H1 (cell line): ENCODE measurements around the gene ARHGAP26.
"Not testable (repeated sequence)": the region's sequence is repeated elsewhere in the genome, so short reads cannot be mapped to it uniquely, and the experiment has no call there.

Experiments used
- CBX5 ChIP-seq: fragments of 300-800, 300-1000 bp; sonication (generic); IDR thresholded peaks from 2 replicates; pipeline ENCODE4 v1.7.1; 2016; ENCODE audit warnings: antibody characterized with exemption, low read length, low read depth
- CEBPB ChIP-seq: IDR thresholded peaks from 2 replicates; pipeline ENCODE4 v1.6.1; 2012; ENCODE audit warnings: low read depth, low read length
- CTCF ChIP-seq, 3 experiments: IDR thresholded peaks; 1 replicate in 2 of 3; 2 replicates in 1 of 3; pipeline versions ENCODE4 v1.5.1 to v1.6.1; 2011; ENCODE audit warnings: low read length in 3 of 3, mild to moderate bottlenecking in 3 of 3, inconsistent platforms in 2 of 3, low read depth in 1 of 3, moderate library complexity in 1 of 3; ENCODE audit not compliant: insufficient read depth in 1 of 3; ENCODE audit errors: control extremely low read depth in 1 of 3
- EP300 ChIP-seq, 2 experiments: IDR thresholded peaks; 1 replicate in 1 of 2; 2 replicates in 1 of 2; pipeline ENCODE4 v1.6.1; 2011 to 2012; ENCODE audit warnings: low read depth in 2 of 2, low read length in 2 of 2, mild to moderate bottlenecking in 2 of 2, borderline replicate concordance in 1 of 2, inconsistent platforms in 1 of 2, moderate library complexity in 1 of 2
- POLR2A ChIP-seq, 2 experiments: IDR thresholded peaks; 1 replicate in 1 of 2; 2 replicates in 1 of 2; pipeline ENCODE4 v1.6.1; 2011; ENCODE audit warnings: low read depth in 2 of 2, low read length in 2 of 2, mild to moderate bottlenecking in 2 of 2; ENCODE audit errors: control extremely low read depth in 1 of 2
- RAD21 ChIP-seq, 2 experiments: IDR thresholded peaks in 1 of 2; conservative IDR thresholded peaks in 1 of 2; 2 replicates each; pipeline ENCODE4 v1.6.1; 2011; ENCODE audit warnings: low read depth in 2 of 2, low read length in 2 of 2, improper control_type of control experiment in 1 of 2, inconsistent platforms in 1 of 2, mild to moderate bottlenecking in 1 of 2, moderate library complexity in 1 of 2
- YY1 ChIP-seq: IDR thresholded peaks from 2 replicates; pipeline ENCODE4 v1.6.1; 2011; ENCODE audit warnings: low read depth, mild to moderate bottlenecking, low read length

- not testable (repeated sequence) for TF ChIP-seq CBX5; RAD21 (IDR thresholded peaks at IDR 0.05 in 1 of 2, conservative IDR thresholded peaks at IDR 0.05 in 1 of 2; ENCODE audit: low read depth in 2 of 2, low read length in 2 of 2); YY1; CEBPB; CTCF (IDR thresholded peaks at IDR 0.05; ENCODE audit: control extremely low read depth in 1 of 3, insufficient read depth in 1 of 3, low read depth in 1 of 3, low read length in 3 of 3); POLR2A (IDR thresholded peaks at IDR 0.05; ENCODE audit: control extremely low read depth in 1 of 2, low read depth in 2 of 2, low read length in 2 of 2); EP300 (IDR thresholded peaks at IDR 0.05; ENCODE audit: borderline replicate concordance in 1 of 2, low read depth in 2 of 2, low read length in 2 of 2)
These were observed 348.6 kb downstream of the ARHGAP26 start for GRCh38 chr5:143118818-143119217.
